GM12878 (cell line): ENCODE data around the gene DTX4.
"Not testable (repeated sequence)": the region's sequence is repeated elsewhere in the genome, so short reads cannot be mapped to it uniquely, and the experiment has no call there.

Experiments used
- EZH2 ChIP-seq: IDR thresholded peaks from 2 replicates; pipeline ENCODE4 v1.6.1; 2012; ENCODE audit warnings: low read depth, mild to moderate bottlenecking, control low read depth, inconsistent platforms, low read length, borderline replicate concordance; ENCODE audit not compliant: control insufficient read depth
- TF ChIP-seq, protein P1 (sequence below): fragments of 450-650 bp; IDR thresholded peaks from 2 replicates; pipeline ENCODE4 v1.6.1; 2017; ENCODE audit warnings: mild to moderate bottlenecking, moderate library complexity
- TF ChIP-seq, protein P2 (sequence below), 3 experiments: IDR thresholded peaks in 2 of 3; conservative IDR thresholded peaks in 1 of 3; 2 replicates each; pipeline ENCODE4 v1.5.1; 2011; ENCODE audit warnings: low read depth in 3 of 3, low read length in 3 of 3, mild to moderate bottlenecking in 3 of 3, control low read depth in 2 of 3, moderate library complexity in 2 of 3, inconsistent platforms in 1 of 3, mixed read lengths in 1 of 3; ENCODE audit not compliant: control insufficient read depth in 2 of 3, insufficient read depth in 1 of 3; ENCODE audit errors: extremely low read depth in 1 of 3

DNA sequence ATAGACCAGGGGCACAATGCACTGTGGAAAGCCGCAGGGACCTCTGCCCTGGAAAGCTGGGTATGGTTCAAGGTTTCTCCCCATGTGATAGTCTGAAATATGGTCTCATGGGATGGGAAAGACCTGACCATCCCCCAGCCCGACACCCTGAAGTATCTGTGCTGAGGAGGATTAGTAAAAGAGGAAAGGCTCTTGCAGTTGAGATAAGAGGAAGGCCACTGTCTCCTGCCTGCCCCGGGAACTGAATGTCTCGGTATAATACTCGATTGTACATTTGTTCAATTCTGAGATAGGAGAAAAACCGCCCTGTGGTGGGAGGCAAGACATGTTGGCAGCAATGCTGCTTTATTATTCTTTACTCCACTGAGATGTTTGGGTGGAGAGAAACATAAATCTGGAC lies 35.4 kb upstream of the DTX4 start:
- not testable (repeated sequence) for TF ChIP-seq EZH2
- TF ChIP-seq, protein P1, sequence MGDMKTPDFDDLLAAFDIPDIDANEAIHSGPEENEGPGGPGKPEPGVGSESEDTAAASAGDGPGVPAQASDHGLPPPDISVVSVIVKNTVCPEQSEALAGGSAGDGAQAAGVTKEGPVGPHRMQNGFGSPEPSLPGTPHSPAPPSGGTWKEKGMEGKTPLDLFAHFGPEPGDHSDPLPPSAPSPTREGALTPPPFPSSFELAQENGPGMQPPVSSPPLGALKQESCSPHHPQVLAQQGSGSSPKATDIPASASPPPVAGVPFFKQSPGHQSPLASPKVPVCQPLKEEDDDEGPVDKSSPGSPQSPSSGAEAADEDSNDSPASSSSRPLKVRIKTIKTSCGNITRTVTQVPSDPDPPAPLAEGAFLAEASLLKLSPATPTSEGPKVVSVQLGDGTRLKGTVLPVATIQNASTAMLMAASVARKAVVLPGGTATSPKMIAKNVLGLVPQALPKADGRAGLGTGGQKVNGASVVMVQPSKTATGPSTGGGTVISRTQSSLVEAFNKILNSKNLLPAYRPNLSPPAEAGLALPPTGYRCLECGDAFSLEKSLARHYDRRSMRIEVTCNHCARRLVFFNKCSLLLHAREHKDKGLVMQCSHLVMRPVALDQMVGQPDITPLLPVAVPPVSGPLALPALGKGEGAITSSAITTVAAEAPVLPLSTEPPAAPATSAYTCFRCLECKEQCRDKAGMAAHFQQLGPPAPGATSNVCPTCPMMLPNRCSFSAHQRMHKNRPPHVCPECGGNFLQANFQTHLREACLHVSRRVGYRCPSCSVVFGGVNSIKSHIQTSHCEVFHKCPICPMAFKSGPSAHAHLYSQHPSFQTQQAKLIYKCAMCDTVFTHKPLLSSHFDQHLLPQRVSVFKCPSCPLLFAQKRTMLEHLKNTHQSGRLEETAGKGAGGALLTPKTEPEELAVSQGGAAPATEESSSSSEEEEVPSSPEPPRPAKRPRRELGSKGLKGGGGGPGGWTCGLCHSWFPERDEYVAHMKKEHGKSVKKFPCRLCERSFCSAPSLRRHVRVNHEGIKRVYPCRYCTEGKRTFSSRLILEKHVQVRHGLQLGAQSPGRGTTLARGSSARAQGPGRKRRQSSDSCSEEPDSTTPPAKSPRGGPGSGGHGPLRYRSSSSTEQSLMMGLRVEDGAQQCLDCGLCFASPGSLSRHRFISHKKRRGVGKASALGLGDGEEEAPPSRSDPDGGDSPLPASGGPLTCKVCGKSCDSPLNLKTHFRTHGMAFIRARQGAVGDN, result not testable (repeated sequence)
- TF ChIP-seq, protein P2, sequence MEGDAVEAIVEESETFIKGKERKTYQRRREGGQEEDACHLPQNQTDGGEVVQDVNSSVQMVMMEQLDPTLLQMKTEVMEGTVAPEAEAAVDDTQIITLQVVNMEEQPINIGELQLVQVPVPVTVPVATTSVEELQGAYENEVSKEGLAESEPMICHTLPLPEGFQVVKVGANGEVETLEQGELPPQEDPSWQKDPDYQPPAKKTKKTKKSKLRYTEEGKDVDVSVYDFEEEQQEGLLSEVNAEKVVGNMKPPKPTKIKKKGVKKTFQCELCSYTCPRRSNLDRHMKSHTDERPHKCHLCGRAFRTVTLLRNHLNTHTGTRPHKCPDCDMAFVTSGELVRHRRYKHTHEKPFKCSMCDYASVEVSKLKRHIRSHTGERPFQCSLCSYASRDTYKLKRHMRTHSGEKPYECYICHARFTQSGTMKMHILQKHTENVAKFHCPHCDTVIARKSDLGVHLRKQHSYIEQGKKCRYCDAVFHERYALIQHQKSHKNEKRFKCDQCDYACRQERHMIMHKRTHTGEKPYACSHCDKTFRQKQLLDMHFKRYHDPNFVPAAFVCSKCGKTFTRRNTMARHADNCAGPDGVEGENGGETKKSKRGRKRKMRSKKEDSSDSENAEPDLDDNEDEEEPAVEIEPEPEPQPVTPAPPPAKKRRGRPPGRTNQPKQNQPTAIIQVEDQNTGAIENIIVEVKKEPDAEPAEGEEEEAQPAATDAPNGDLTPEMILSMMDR (IDR thresholded peaks at IDR 0.05 in 2 of 3, conservative IDR thresholded peaks at IDR 0.05 in 1 of 3; ENCODE audit: control insufficient read depth in 2 of 3, extremely low read depth in 1 of 3, insufficient read depth in 1 of 3, low read depth in 3 of 3, low read length in 3 of 3), result not testable (repeated sequence)
